HG03060 (cell line): ENCODE data around the gene PPFIA2.

Source experiments
- ATAC-seq: cut with Tn5 transposase; IDR thresholded peaks from one replicate; pipeline ENCODE4 v1.9.1; 2021; ENCODE audit warnings: low read depth, moderate number of reproducible peaks; ENCODE audit not compliant: unreplicated experiment

Gene PPFIA2

DNA sequence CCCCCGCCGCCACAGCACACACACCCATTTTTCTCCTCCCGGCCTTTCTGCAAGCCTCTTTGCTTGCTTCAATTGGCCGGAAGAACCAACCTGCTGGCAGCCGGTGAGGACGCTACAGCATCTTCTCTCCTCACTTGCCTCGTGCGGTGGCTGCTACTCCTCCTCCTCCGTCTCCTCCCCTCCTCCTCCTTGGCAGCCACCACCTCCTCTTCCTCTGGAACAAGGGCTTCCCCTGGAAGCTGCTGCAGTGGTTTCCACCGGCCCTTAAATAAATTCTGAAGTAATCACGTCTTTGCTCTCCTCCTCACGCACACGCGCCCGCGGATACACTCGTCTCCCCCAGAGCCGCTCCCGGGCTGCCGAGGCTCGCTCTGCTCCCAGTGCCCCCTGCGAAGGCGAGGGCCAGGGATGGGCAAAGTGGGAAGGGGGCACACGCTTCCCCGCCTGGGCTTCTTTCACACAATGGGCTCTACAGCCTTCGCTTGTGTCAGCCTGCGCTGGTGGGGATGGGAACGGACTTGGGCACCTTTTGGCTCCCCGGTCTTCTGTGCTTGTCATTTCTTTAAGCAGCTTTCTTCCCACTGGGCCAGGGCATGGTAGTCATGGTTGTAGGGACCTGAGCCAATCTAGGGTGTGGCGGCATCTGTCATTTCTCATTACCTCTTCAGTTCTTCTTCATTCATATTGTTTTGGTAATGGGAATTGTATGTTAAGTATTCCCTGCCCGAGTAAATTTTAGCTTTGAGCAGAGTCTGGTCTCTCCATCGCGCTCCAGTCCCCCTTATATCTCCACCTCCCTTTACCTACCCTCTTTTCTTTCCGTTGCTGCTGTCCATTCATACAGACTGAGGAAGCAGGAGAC, at the start of gene PPFIA2:
TSS of gene PPFIA2 (minus strand) at position 161 of the 862 bp plus-strand sequence.
- ATAC-seq, result no peak

DNA sequence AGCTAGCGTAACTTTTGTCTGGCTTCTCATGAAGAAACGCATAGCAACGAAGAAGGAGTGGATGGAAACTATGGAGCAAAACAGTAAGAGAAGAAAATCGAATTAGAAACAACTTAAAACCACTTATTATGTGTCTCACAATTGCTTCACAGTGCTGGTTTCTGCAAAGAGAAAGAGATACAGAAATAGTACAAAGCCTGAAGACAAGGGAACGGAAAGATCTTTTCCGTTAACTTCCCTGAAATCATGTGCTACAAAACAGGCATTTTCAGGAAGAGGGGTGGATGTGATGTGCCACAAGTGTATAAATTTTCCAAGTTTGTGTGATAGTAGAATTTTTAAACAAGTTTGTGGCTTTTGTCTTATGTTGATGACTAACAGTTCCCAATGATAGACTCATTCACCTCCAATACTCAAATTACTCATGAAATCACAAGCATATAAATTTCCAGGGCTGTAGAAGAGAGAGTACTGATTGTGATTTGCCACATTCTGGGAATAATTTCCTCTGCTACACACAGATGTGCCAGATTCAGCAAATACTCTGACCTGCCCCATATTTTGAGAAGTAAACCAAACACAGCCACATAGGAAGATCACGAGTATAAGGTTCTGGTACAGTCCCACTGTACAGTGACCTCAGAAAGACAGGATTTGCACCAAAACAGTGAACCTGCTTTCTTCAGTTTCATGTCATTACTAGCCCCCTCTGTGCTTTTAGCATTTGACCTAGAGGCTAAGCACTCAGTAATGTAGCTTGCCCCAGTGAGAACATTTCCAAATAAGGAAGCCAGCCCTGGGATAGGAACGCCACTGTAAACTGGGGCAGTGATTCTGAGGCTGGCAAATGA, 41.4 kb upstream of the PPFIA2 start:
- no peak for ATAC-seq

DNA sequence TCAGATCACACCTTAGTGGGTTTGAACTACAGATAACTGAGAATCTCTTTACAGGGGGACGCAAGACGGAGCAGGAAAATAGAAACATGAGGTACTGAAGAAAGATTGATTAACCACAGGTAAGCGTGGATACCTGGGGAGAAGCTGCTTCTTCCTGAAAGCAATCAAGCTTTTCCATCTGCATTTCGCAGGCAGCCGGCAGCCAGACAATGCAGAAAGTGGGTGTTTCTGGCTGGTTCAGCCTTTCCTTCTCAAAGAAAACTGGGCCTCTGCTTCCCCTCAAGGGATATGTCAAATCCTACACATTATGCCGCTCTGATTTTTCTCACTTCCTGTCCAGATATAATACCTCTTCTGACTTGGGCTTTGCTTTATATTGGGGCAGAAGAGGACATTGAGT, 39.1 kb upstream of the PPFIA2 start:
- ATAC-seq, result no peak

DNA sequence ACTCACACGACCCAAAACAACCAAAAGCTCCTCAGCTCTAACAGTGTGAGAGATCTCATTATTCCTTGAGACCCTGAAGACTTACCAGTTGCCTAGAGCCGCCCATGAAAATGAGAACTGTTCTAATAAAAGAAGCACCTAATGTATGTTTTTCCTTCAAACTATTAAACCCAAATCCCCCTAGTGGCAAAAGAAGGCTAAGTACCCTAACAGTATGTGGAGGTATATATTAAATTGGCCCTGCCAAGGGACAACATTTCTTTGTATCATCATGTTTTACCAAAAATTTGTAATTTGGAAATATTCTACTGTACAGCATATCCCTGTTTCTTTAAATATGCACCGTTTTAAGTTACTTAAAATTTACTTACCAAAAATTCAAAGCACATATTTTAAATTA, 38.0 kb upstream of the PPFIA2 start:
- no peak for ATAC-seq

DNA sequence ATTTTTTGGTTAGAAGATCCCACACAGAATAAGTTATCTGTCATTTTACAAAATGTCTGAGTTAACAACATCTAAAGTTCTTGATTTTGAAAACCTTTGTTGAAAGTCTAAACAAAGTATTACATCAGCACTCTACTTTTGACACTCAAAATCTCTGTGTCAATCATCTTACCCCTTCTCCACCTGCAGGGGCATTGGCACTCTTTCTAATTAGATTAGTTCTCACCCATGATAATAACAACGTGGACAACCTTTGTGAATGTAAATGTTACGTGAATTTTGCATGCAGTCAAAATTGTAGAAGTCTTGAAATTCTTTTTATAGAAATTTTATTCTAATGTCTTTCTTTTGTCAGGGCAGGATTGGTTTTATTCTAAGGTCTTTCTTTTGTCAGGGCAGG, 33.5 kb upstream of the PPFIA2 start:
- ATAC-seq, result no peak

DNA sequence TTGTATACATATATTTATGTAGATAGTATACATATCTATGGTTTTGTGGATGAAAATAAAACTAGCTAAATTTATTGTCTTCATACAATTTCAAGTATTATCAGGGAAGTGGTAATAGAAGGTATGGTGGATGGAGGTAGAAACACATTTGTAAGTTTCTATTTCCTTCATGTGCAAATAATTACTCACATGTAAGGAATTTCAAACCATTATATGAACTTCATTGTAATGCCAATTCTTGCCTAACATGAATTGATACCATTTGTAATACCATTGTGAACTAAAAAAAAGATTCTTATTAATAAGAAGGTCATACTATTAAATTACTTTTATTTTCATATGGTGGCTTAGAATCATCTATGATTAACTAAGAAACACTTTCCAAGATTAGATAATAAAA, 20.1 kb upstream of the PPFIA2 start:
- ATAC-seq, result no peak

DNA sequence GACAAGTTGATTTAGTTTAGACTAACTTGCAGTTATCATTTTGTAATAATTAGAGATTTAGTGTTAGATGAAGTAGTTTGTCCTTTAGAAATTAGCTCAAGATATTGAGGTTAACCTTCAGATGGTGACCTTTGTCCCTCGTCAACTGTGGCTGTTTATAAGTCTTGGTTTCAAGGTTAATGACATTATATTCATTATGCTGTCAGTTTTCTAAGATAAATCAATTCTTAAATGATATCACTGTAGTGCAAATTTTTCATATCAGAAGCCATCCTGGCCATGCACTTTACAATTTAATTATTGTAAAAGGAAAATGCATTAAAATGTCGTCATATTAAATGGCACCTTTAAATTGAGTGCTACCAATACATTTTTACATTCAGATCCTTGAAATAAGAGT, 19.6 kb upstream of the PPFIA2 start:
- ATAC-seq, result no peak

DNA sequence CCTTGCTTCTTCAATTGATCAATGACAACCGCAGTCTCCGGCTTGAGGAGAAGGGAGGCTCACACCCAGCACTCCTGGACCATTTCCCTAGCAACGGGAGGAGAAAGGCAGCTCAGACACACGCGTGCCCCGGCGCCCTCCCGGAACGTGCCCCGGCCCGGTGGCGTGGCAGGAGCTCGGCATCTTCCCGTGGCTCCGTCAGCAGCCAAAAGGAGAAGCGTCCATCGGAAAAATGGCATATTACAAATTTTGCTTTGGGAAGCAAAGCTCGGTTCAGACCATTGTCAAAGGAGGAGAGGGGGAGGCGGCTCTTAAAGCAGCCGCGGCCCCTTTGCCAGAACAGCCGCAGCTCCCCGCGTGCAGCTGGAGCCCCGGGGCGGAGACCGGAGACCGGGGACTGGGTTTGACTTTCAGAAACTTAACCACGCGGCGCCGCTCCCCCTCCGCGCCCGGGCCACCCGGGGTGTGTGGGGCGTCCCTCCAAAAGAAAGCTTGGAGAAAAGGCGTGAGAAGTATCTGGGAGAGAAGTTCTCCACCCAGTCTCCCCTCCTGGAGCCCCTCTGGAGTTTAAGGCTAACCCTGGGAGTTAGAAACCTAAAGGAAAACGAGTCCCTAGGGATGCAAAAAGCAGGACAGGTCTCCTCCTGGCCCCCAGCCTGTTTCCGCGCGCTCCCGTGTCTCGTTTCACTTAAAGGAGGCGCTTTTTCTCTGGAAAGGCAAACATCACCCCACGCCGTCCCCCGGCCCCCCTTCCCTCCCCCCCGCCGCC, 545 bp downstream of the PPFIA2 start:
- ATAC-seq, result no peak

DNA sequence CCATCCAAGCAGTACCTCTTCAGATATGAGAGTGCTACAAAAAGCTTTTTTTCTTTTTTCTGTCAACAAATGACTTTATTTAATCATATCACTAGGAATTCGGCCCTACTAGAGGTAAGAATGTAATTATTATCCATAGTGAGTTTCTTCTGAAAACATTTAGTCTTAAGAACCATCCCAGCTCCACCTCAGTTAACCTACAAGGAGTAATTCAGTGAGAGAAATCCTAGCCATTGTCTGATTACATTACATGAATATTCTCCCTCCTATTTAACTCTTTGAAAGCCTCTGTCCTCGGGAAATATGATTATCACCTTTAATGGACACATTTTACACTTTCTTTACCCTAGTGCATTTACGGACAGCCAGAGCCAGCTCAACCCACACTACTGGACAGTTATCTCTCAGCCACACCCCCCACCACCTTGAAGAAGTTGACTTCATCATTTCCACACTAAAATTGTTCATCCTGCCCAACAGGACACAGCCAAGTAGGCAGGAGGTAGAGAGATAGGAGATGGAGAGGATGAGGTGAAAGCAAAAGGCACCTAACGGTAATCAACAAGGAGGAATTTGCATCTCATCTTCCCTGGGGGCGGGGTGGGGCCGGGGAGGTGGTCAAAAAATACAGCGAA, 1.3 kb downstream of the PPFIA2 start:
- ATAC-seq, result no peak

DNA sequence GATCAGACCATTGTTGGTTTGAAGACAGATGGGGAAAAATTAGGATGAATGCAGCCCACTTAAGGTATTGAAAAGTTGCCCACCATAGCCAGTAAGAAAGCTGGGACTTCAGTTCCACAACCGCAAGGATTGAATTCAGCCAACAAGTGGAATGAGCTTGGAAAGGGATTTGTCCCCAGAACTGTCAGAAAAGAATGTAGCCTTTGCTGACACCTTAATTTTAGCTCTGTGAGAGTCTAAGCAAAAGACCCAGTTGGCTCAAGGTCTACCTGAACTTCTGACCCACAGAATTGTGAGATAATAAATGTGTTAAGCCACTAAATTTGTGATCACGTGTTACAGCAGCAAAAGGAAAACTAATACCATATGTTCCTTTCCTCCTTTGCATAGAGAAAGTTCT, 29.4 kb downstream of the PPFIA2 start:
- no peak for ATAC-seq

DNA sequence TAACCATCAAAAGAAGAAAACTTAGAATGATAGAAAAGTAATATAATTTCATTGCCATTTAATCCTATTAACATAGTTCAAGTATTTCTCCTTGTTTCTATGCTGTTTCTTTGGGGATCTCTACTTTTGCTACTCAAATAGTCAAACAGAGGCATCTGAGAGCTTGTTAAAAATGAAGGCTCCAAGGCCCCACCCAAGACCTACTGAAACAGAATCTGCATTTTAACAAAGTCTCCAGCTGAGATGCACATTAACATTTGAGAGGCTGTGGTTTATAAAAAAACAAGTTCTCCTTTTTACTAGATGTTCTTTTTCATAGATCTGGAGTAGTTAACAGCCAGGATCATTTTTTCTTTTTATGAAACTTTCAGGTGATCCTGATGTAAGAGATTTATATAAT, 31.8 kb downstream of the PPFIA2 start:
- no peak for ATAC-seq

DNA sequence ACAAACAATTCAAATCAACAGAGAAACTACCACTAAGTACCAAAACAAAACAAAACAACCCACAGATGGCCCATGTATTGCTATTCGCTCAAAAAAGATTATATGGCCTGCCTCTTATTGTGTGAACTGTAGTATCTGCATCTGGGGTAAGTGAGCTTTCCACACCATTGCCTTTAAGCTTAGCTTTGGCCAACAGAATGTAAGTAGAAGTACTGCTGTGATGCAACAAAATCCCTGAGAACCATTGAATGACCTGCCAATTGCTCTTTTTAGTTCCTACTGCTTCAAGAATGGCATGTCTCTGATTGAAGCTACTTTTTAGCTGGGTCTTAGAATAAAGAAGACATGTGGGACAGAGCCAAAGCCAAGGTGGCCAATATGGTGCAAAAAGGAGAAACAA, 32.5 kb downstream of the PPFIA2 start:
- ATAC-seq, result no peak

DNA sequence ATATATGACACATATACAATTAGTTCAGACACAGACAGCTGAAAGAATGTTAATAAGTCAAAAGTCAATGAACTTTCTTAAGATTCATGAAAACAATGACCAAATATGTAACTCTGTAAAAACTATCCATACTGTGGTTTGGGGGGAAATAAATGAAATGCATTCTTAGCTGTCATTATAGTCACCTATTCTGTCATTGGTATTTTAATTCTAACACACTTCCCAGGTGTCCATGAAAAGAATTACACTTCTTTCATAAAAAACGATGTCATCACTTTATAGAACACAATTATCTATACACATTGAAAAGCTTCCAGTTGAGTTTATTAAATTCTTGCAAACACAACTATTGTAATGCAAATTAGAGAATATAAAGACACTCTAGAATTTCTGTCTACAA, 35.8 kb downstream of the PPFIA2 start:
- no peak for ATAC-seq

DNA sequence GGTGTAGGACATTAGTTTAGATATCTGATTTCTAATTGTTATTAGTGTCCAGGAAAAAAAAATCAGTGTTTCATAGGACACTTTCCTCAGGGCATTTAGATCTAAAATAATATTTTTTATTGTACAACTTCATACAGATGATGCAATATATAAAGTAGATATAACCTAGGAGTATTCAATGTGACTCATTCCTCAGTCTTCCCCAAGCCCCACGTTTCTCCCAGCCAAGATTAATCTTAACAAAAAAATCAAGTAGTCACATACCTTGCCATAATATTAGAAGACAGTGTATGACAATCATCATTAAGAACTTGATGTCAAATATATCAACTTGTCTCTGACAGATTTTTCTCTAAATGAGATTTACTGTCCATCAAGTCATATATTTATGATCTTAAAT, 37.1 kb downstream of the PPFIA2 start:
- no peak for ATAC-seq

DNA sequence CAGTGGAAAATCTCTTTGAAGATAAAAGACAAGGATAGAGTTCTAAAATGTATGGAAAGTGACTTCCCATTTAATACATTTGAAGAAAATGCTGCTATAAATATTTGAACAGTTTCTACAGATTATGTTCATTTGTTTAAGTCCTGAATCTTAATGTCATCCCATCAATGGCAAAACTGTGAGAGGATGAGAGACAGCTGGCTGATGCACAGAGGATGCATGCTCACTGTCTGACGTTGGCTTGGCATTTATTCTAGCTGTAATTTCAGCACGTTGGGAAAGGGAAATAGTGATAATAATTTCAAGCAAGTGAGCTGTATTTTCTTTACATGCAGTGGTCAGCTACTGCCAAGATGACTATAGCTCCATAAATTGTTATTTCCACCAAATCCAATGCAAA, 40.5 kb downstream of the PPFIA2 start:
- ATAC-seq, result no peak

DNA sequence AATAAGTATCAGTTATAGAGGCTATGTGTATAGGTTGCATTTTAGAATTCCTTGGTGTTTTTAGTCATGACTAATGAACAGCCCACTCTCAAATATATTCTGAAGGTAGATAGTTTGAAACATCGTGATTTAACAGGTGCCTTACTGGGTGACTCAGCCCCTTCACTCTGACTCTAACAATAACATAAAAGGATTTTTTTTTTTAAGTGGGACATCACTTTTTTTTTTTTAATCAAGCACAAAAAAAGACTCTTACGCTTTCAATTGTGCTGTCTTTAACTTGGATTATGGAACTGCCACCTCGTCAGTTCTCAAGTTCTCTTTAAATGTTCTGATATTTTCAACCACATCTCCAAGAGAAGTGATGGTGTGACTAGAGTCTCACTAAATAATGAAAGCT, 46.6 kb downstream of the PPFIA2 start:
- no peak for ATAC-seq

DNA sequence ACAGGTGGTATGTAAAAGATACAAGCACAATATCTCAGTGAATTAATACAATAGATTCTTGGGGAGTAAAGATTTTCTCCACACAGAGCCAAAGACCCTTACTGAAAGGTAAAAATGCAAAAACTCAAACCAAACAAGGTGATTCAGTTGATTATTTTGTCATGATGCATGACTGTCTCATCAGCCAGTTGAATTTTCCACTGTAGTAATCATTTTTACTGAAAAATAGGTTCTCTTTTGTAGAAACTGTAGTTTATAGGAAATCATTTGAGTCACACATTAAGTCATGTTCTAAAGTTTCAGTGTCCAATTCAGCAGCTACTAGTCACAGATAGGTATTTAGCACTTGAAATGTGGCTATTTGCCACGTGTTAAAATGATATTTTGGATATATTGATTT, 53.6 kb downstream of the PPFIA2 start:
- ATAC-seq, result no peak

DNA sequence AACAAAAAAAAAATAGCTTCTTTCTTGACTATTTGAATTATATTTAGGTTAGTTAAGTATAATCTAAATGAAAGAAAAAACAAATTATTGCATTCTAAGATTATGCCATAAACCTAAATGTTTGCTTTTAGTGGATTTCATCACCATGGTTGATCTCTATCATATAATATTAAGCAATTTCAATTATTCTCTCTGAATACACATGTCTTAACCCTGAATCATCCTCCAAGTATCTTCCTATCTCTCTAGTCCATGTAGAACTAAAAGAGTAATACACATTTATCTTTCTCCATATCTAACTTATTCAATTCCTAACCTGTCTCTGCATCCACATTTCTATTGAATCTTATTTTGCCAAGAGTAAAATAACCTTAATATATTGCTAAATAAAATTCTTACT, 59.6 kb downstream of the PPFIA2 start:
- no peak for ATAC-seq

DNA sequence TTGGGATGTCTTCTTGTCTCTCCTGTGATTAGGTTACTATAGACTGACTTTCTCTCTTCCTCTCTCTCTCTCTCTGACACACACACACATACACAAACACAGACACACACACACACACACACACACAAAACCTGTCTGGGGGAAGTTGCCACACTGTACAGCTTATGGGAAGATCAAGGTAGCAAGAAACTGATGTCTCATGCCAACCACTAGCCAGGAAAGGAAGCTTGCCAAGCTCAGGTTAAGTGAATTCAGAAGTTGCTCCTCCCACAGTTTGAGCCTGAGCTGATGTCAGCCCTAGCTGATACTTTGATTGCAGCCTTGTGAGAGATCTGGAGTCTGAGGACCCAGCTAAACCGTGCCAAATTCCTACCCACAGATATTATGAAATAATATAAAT, 67.1 kb downstream of the PPFIA2 start:
- ATAC-seq, result no peak

DNA sequence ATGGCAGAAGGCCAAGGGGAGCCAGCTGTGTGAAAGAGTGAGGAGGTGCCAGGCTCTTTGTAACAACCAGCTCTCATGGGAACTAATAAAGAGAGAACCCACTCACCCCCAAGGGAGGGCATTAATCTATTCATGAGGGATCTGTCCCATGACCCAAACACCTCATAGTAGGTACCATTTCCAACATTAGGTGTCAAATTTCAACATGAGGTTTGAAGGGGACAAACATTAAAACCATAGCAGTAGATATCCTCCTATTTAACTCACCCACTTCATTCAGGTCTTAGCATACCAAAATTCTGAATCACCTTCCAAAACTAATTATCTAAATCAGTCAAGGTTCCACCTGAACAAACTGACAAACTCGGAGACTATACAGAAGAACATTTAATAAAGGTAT, 75.3 kb downstream of the PPFIA2 start:
- ATAC-seq, result no peak

DNA sequence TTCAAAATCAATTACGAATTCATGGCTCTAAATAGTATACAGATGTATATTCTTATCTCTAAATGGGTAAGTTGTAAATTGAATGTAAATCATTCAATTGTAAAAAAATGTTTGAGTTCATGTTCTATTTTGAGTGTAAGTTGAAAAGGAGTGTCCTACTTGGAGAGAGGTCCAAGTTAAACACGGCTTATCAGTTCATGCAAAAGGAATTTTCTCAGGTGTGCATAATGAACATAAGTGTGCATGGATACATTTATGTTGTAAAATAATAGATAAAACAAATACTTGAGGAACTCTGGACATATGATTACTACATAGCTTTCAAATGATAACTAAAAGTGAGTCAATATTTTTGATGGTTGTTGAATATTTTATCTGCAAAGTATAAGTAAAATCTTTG, 79.5 kb downstream of the PPFIA2 start:
- no peak for ATAC-seq
